Measurements from ENCODE around the gene ATP6AP1.

GRCh38 chrX:154471839-154472684 is 43.6 kb downstream of the ATP6AP1 start:
- TF ChIP-seq MYC (CRISPR knock-in tag; IDR thresholded peaks at IDR 0.05; ENCODE audit: borderline replicate concordance) (no peak), SOX6 (IDR thresholded peaks at IDR 0.05) (no peak), SOX6 (CRISPR knock-in tag; IDR thresholded peaks at IDR 0.05) (no peak), SIX1 (CRISPR knock-in tag; IDR thresholded peaks at IDR 0.05; ENCODE audit: borderline replicate concordance) (no peak), HDAC2 (CRISPR knock-in tag; IDR thresholded peaks at IDR 0.05) (no peak), RAD21 (CRISPR knock-in tag; IDR thresholded peaks at IDR 0.05) (no peak), SAFB2 (CRISPR knock-in tag; IDR thresholded peaks at IDR 0.05; ENCODE audit: borderline replicate concordance, low read depth) (no peak), CBFB (CRISPR knock-in tag; IDR thresholded peaks at IDR 0.05) (no peak), MATR3 (CRISPR knock-in tag; IDR thresholded peaks at IDR 0.05) (no peak), ELF3 (CRISPR knock-in tag; IDR thresholded peaks at IDR 0.05) (no peak), TP53 (CRISPR knock-in tag; conservative IDR thresholded peaks at IDR 0.05) (no peak), TAF1 (CRISPR knock-in tag; IDR thresholded peaks at IDR 0.05) (no peak), HMGXB4 (CRISPR knock-in tag; IDR thresholded peaks at IDR 0.05; ENCODE audit: borderline replicate concordance in 1 of 2, low read depth in 1 of 2) (no peak), ZNF136 (CRISPR knock-in tag; IDR thresholded peaks at IDR 0.05; ENCODE audit: low read depth) (no peak), POLR2A (IDR thresholded peaks at IDR 0.05; ENCODE audit: insufficient read depth in 1 of 2, low read depth in 2 of 2, low read length in 2 of 2) (no peak)
